CD4-positive, CD25-positive, alpha-beta regulatory T cell (primary cell): Measurements from ENCODE around the gene CCL13. TPM values are rescaled to one million over a fixed set of nuclear protein-coding genes. Genes with fewer than 3 reads are reported as not detected.

Experiments
- ATAC-seq, 2 donors: fragments of 150-1000 bp; cut with Tn5 transposase; one replicate each; pipeline ENCODE4 v1.10.0; 2021; ENCODE audit warnings: low read depth in 2 of 2, moderate number of reproducible peaks in 2 of 2, moderate library complexity in 1 of 2
- DNase-seq, 3 donors: peaks; one replicate each; pipeline versions ENCODE4 v3.0.0 to v3.0.0-alpha.2; 2012 to 2022; ENCODE audit warnings: mixed read lengths in 1 of 3
- H3K27ac ChIP-seq: one replicate; pipeline ENCODE4 v1.7.0; 2013; ENCODE audit warnings: mild to moderate bottlenecking, low read length; ENCODE audit not compliant: insufficient read depth, poor library complexity, severe bottlenecking
- H3K27me3 ChIP-seq: one replicate; pipeline ENCODE4 v1.7.0; 2013; ENCODE audit warnings: low read length; ENCODE audit not compliant: control insufficient read depth, insufficient read depth
- H3K36me3 ChIP-seq: one replicate; pipeline ENCODE4 v1.7.0; 2013; ENCODE audit warnings: mild to moderate bottlenecking, low read length, moderate library complexity; ENCODE audit not compliant: control insufficient read depth, insufficient read depth
- H3K4me1 ChIP-seq: 2 replicates; pipeline ENCODE4 v1.7.0; 2013; ENCODE audit warnings: mild to moderate bottlenecking, low read length; ENCODE audit not compliant: insufficient read depth, control insufficient read depth, poor library complexity, severe bottlenecking
- H3K4me3 ChIP-seq: one replicate; pipeline ENCODE4 v1.7.0; 2013; ENCODE audit warnings: low read depth, mild to moderate bottlenecking, low read length, moderate library complexity
- H3K9me3 ChIP-seq, 2 experiments: 1 replicate in 1 of 2; 2 replicates in 1 of 2; pipeline ENCODE4 v1.7.0; 2013; ENCODE audit warnings: low read length in 2 of 2, mild to moderate bottlenecking in 1 of 2, moderate library complexity in 1 of 2; ENCODE audit not compliant: control insufficient read depth in 2 of 2
- H3K27ac Mint-ChIP-seq, 3 donors: one replicate each; pipeline ENCODE4 v1.8.0; 2020 to 2022; ENCODE audit warnings: mild to moderate bottlenecking in 3 of 3, mixed read lengths in 3 of 3, moderate library complexity in 2 of 3
- H3K27me3 Mint-ChIP-seq: one replicate; pipeline ENCODE4 v1.8.0; 2022; ENCODE audit warnings: mild to moderate bottlenecking, mixed read lengths
- H3K36me3 Mint-ChIP-seq: one replicate; pipeline ENCODE4 v1.8.0; 2020; ENCODE audit warnings: mixed read lengths
- H3K4me1 Mint-ChIP-seq, 4 donors: one replicate each; pipeline ENCODE4 v1.8.0; 2020 to 2022; ENCODE audit warnings: mixed read lengths in 4 of 4, mild to moderate bottlenecking in 1 of 4
- H3K4me3 Mint-ChIP-seq, 4 donors: one replicate each; pipeline ENCODE4 v1.8.0; 2020 to 2022; ENCODE audit warnings: mild to moderate bottlenecking in 4 of 4, mixed read lengths in 4 of 4, moderate library complexity in 3 of 4
- H3K9me3 Mint-ChIP-seq, 7 donors: one replicate each; pipeline ENCODE4 v1.8.0; 2020 to 2022; ENCODE audit warnings: mixed read lengths in 7 of 7, mild to moderate bottlenecking in 3 of 7, moderate library complexity in 2 of 7
- polyA plus RNA-seq, 4 donors: library from polyadenylated mRNA; unstranded; fragments of 300-500 nt; fragmentation: Illumina TruSeq; gene quantifications; one replicate each; pipeline ENCODE4 v1.2.3, GENCODE V29; 2021
- total RNA-seq: library from RNA; stranded (reverse); gene quantifications from one replicate; pipeline ENCODE4 v1.2.3, GENCODE V29; 2022

CCL13 gene
- total and polyA plus RNA-seq, 5 donors from 2014 or later, result not detected

- Histone ChIP-seq H3K36me3 (no peaks in the 10 kb centered on the region), H3K9me3 (no peaks in the 10 kb centered on the region), H3K27ac (no peak overlapping the region), H3K27me3 (peaks cover 2% of the 10 kb centered on the region), H3K4me1 (no peaks in the 10 kb centered on the region), H3K4me3 (no peak overlapping the region)
- Mint-ChIP-seq H3K9me3 (peaks cover 0 to 2% (median 0%) of the 10 kb centered on the region in 7 donors), H3K4me1 (peaks cover 0 to 5% (median 3%) of the 10 kb centered on the region in 4 donors), H3K36me3 (no peaks in the 10 kb centered on the region), H3K27ac (peak overlapping the region in 1 of 3 donors; percentile 19), H3K27me3 (peaks cover 45% of the 10 kb centered on the region), H3K4me3 (no peak overlapping the region)
- ATAC-seq (no peak), DNase-seq (peak in 1 of 3 donors; percentile 22)
Observed at GRCh38 chr17:34386697-34387550, 30.6 kb downstream of the CCL13 start.

DNA sequence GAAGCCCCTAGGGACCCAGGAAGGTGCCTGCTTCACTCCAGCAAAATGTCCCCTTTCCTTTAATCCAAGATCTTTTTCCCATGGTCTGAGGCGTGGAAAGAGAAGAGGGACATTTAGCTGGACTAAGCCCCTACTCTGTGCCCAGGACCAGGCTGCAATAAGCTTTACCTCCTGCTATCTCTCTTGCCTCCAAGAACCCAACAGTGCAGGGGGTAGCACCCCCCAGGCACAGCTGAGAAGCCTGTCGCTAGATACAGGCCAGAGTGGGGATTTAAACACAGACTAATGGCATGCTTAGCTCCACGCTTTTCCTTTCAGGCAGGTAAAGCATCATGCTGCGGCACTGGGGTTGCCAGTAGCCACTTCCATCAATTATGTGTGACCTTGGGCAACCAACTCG is 31.3 kb downstream of the CCL13 start:
- no peaks in the 10 kb centered on the region for H3K36me3 ChIP-seq
- no peaks in the 10 kb centered on the region for H3K9me3 ChIP-seq
- H3K27ac ChIP-seq, result no peak overlapping the region
- H3K4me3 ChIP-seq, result no peak overlapping the region
- H3K4me1 ChIP-seq, result no peaks in the 10 kb centered on the region
- peaks cover 2% of the 10 kb centered on the region for H3K27me3 ChIP-seq
- DNase-seq, result no peak
- Mint-ChIP-seq H3K4me3 (no peak overlapping the region), H3K27ac (no peak overlapping the region), H3K36me3 (no peaks in the 10 kb centered on the region), H3K27me3 (peaks cover 47% of the 10 kb centered on the region), H3K9me3 (peaks cover 0 to 2% (median 0%) of the 10 kb centered on the region in 7 donors), H3K4me1 (peaks cover 0 to 5% (median 3%) of the 10 kb centered on the region in 4 donors)
- no peak for ATAC-seq

- Mint-ChIP-seq H3K27ac (no peak overlapping the region), H3K36me3 (no peaks in the 10 kb centered on the region), H3K4me1 (peaks cover 0 to 3% (median 0%) of the 10 kb centered on the region in 4 donors), H3K9me3 (peaks cover 0 to 4% (median 0%) of the 10 kb centered on the region in 7 donors), H3K27me3 (peaks cover 40% of the 10 kb centered on the region), H3K4me3 (no peak overlapping the region)
- no peaks in the 10 kb centered on the region for H3K4me1 ChIP-seq
- H3K27me3 ChIP-seq, result no peaks in the 10 kb centered on the region
- ATAC-seq, result no peak
- peak in 1 of 3 donors; percentile 10 for DNase-seq
- H3K36me3 ChIP-seq, result no peaks in the 10 kb centered on the region
- no peak overlapping the region for H3K27ac ChIP-seq
- no peak overlapping the region for H3K4me3 ChIP-seq
- H3K9me3 ChIP-seq, result no peaks in the 10 kb centered on the region
Observed at GRCh38 chr17:34389126-34389750, 33.0 kb downstream of the CCL13 start.

DNA sequence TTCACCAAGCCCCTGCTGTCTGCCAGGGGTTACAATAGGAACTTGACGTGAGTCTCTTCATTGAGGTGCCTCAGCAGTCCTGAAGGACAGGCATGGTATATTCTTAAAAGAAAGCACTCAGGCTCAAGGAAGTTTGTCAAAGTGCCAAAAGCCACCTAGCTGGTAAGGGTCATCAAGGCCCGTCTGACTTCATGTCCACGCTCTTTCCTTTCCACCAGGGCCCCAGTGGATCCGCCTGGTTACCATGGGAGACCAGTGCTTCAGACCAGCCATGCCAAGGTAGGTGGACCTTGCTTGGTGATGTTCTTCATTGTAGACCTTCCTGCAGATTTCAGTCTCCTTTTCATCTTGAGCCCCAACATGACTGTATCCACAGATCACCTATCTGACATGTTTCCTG is 34.4 kb downstream of the CCL13 start:
- Histone ChIP-seq H3K4me1 (no peaks in the 10 kb centered on the region), H3K9me3 (no peaks in the 10 kb centered on the region), H3K4me3 (no peak overlapping the region), H3K36me3 (no peaks in the 10 kb centered on the region), H3K27me3 (no peaks in the 10 kb centered on the region), H3K27ac (no peak overlapping the region)
- H3K4me3 Mint-ChIP-seq, result no peak overlapping the region
- peaks cover 29% of the 10 kb centered on the region for H3K27me3 Mint-ChIP-seq
- ATAC-seq, result no peak
- no peak for DNase-seq
- peak overlapping the region in 1 of 3 donors; percentile 30 for H3K27ac Mint-ChIP-seq
- no peaks in the 10 kb centered on the region for H3K36me3 Mint-ChIP-seq
- H3K4me1 Mint-ChIP-seq, result peaks cover 0 to 3% (median 0%) of the 10 kb centered on the region in 4 donors
- peaks cover 0 to 4% (median 0%) of the 10 kb centered on the region in 7 donors for H3K9me3 Mint-ChIP-seq

GRCh38 chr17:34391241-34391640 is 35.0 kb downstream of the CCL13 start:
- no peak for DNase-seq
- Histone ChIP-seq H3K9me3 (no peaks in the 10 kb centered on the region), H3K4me1 (no peaks in the 10 kb centered on the region), H3K27ac (no peak overlapping the region), H3K27me3 (peaks cover 3% of the 10 kb centered on the region), H3K36me3 (no peaks in the 10 kb centered on the region), H3K4me3 (no peak overlapping the region)
- no peak for ATAC-seq
- Mint-ChIP-seq H3K9me3 (peaks cover 0 to 4% (median 0%) of the 10 kb centered on the region in 7 donors), H3K27me3 (peaks cover 27% of the 10 kb centered on the region), H3K27ac (peak overlapping the region in 1 of 3 donors; percentile 30), H3K4me1 (peaks cover 0 to 3% (median 0%) of the 10 kb centered on the region in 4 donors), H3K4me3 (no peak overlapping the region), H3K36me3 (no peaks in the 10 kb centered on the region)

GRCh38 chr17:34393401-34393800 is 37.1 kb downstream of the CCL13 start:
- Mint-ChIP-seq H3K27ac (no peak overlapping the region), H3K4me1 (peaks cover 0 to 2% (median 0%) of the 10 kb centered on the region in 4 donors), H3K4me3 (no peak overlapping the region), H3K27me3 (peaks cover 20% of the 10 kb centered on the region), H3K36me3 (no peaks in the 10 kb centered on the region), H3K9me3 (peaks cover 0 to 6% (median 0%) of the 10 kb centered on the region in 7 donors)
- Histone ChIP-seq H3K36me3 (no peaks in the 10 kb centered on the region), H3K27ac (no peak overlapping the region), H3K27me3 (peaks cover 10% of the 10 kb centered on the region), H3K9me3 (no peaks in the 10 kb centered on the region), H3K4me1 (no peaks in the 10 kb centered on the region), H3K4me3 (no peak overlapping the region)
- ATAC-seq (no peak), DNase-seq (no peak)

- ATAC-seq (no peak), DNase-seq (no peak)
- H3K4me1 Mint-ChIP-seq, result no peaks in the 10 kb centered on the region
- no peaks in the 10 kb centered on the region for H3K9me3 ChIP-seq
- H3K27me3 ChIP-seq, result peaks cover 10% of the 10 kb centered on the region
- H3K36me3 Mint-ChIP-seq, result no peaks in the 10 kb centered on the region
- H3K4me1 ChIP-seq, result no peaks in the 10 kb centered on the region
- no peak overlapping the region for H3K27ac Mint-ChIP-seq
- H3K9me3 Mint-ChIP-seq, result peaks cover 0 to 4% (median 0%) of the 10 kb centered on the region in 7 donors
- H3K27me3 Mint-ChIP-seq, result peaks cover 12% of the 10 kb centered on the region
- no peak overlapping the region for H3K4me3 ChIP-seq
- no peaks in the 10 kb centered on the region for H3K36me3 ChIP-seq
- H3K27ac ChIP-seq, result no peak overlapping the region
- no peak overlapping the region for H3K4me3 Mint-ChIP-seq
Observed at GRCh38 chr17:34397265-34397664, 41.0 kb downstream of the CCL13 start.
